HepG2 (cell line): ENCODE measurements around the gene S100A16. TPM values are rescaled to one million over a fixed set of nuclear protein-coding genes. Genes with fewer than 3 reads are reported as not detected.

ENCODE experiments used
- ATAC-seq: fragments of 200-7000 bp; cut with Tn5 transposase; 3 replicates; pipeline ENCODE4 v1.9.1; 2020; ENCODE audit warnings: mild to moderate bottlenecking, moderate library complexity
- BruUV-seq: library from RNA; stranded (reverse); fragments of 400-500 nt; replicated peaks from 2 replicates; lab custom pipeline; 2021; lab: Mats Ljungman, UMichigan
- CTCF ChIA-PET: fragments of 300-600 bp; formaldehyde crosslinking; extraction: SDS; loops from one replicate; lab custom pipeline; 2021; ENCODE audit warnings: low total read pairs, inconsistent platforms, low intra/inter-chr PET ratio; lab: Yijun Ruan, JAX
- POLR2A ChIA-PET: fragments of 350-600 bp; sonication (Branson Sonifier 250); formaldehyde crosslinking; loops from one replicate; lab custom pipeline; 2020; ENCODE audit warnings: antibody characterized with exemption, inconsistent platforms; lab: Yijun Ruan, JAX
- DNase-seq: peaks from one replicate; pipeline ENCODE4 v3.0.0-alpha.2; 2015; ENCODE audit warnings: low spot score
- FAIRE-seq: peaks from 3 replicates; lab custom pipeline; 2011; peaks lifted over from hg19 to GRCh38; lab: Jason Lieb, UNC
- H2AFZ ChIP-seq: one replicate; pipeline ENCODE4 v1.6.1; 2011; ENCODE audit warnings: low read length, inconsistent platforms
- H3K27ac ChIP-seq: fragments of 300-600 bp; 3 replicates; pipeline ENCODE4 v1.8.0; 2011; ENCODE audit warnings: mixed run types, mild to moderate bottlenecking, mixed read lengths, low read length, inconsistent platforms; ENCODE audit not compliant: insufficient read depth; ENCODE audit errors: extremely low read length
- H3K27me3 ChIP-seq, 2 experiments: fragments of 200-600 bp in 1 of 2; 2 replicates in 1 of 2; 3 replicates in 1 of 2; pipeline versions ENCODE4 v1.6.0 to v1.8.0; 2011; ENCODE audit warnings: low read length in 2 of 2, mild to moderate bottlenecking in 2 of 2, moderate library complexity in 2 of 2, inconsistent platforms in 1 of 2; ENCODE audit not compliant: insufficient read depth in 2 of 2, control insufficient read depth in 1 of 2
- H3K36me3 ChIP-seq, 2 experiments: fragments of 200-600 bp in 1 of 2; replicated peaks in 1 of 2; 2 replicates in 1 of 2; 3 replicates in 1 of 2; pipeline versions ENCODE4 v1.5.1 to v1.8.0; 2011; ENCODE audit warnings: low read length in 2 of 2, inconsistent platforms in 1 of 2; ENCODE audit not compliant: insufficient read depth in 2 of 2, control insufficient read depth in 1 of 2
- H3K4me1 ChIP-seq: 2 replicates; pipeline ENCODE4 v1.5.1; 2012; ENCODE audit warnings: low read length, inconsistent platforms; ENCODE audit not compliant: insufficient read depth
- H3K4me2 ChIP-seq: 2 replicates; pipeline ENCODE4 v1.6.0; 2011; ENCODE audit warnings: low read depth, low read length, inconsistent platforms
- H3K4me3 ChIP-seq, 3 experiments: fragments of 200-600 bp in 1 of 3; sonication (generic), shearing (Covaris generic) in 1 of 3; replicated peaks in 1 of 3; 2 replicates each; pipeline ENCODE4 v1.5.1; 2011 to 2016; ENCODE audit warnings: low read length in 3 of 3, inconsistent platforms in 2 of 3, low read depth in 2 of 3, mild to moderate bottlenecking in 2 of 3, control low read depth in 1 of 3, mixed read lengths in 1 of 3; ENCODE audit not compliant: insufficient read depth in 1 of 3
- H3K79me2 ChIP-seq: one replicate; pipeline ENCODE4 v1.6.1; 2011; ENCODE audit warnings: low read length, inconsistent platforms; ENCODE audit not compliant: insufficient read depth
- H3K9ac ChIP-seq: 2 replicates; pipeline ENCODE4 v1.6.0; 2011; ENCODE audit warnings: mild to moderate bottlenecking, low read depth, low read length, inconsistent platforms; ENCODE audit not compliant: insufficient read depth
- H3K9me3 ChIP-seq: 2 replicates; pipeline ENCODE4 v1.5.1; 2012; ENCODE audit warnings: mild to moderate bottlenecking, low read length
- H4K20me1 ChIP-seq: 2 replicates; pipeline ENCODE4 v1.6.0; 2011; ENCODE audit warnings: inconsistent platforms, mild to moderate bottlenecking, low read length, moderate library complexity; ENCODE audit not compliant: insufficient read depth
- ARNTL ChIP-seq: sonication (generic); formaldehyde crosslinking; IDR thresholded peaks from 2 replicates; pipeline ENCODE4 v1.4.0; 2020; ENCODE audit warnings: mild to moderate bottlenecking, missing genetic modification reagents
- EED ChIP-seq: sonication (generic); formaldehyde crosslinking; IDR thresholded peaks from 2 replicates; pipeline ENCODE4 v1.5.0; 2020; ENCODE audit warnings: mild to moderate bottlenecking, missing genetic modification reagents
- FOXK2 ChIP-seq: fragments of 450-650 bp; IDR thresholded peaks from 2 replicates; pipeline ENCODE4 v1.6.1; 2016
- FOXP1 ChIP-seq, 2 experiments: fragments of 450-650 bp in 1 of 2; IDR thresholded peaks; 2 replicates each; pipeline ENCODE4 v1.6.1; 2017 to 2018; ENCODE audit warnings: antibody characterized with exemption in 1 of 2
- HOXA3 ChIP-seq: sonication (generic); formaldehyde crosslinking; IDR thresholded peaks from 2 replicates; pipeline ENCODE4 v1.5.0; 2020; ENCODE audit warnings: missing genetic modification reagents
- ISX ChIP-seq: sonication (generic); formaldehyde crosslinking; conservative IDR thresholded peaks from 2 replicates; pipeline ENCODE4 v1.5.0; 2020; ENCODE audit warnings: missing genetic modification reagents
- MAFF ChIP-seq: IDR thresholded peaks from 2 replicates; pipeline ENCODE4 v1.6.1; 2011; ENCODE audit warnings: low read depth, low read length, improper control_type of control experiment
- MEIS2 ChIP-seq: sonication (generic); formaldehyde crosslinking; IDR thresholded peaks from 2 replicates; pipeline ENCODE4 v1.9.0; 2021; ENCODE audit warnings: mild to moderate bottlenecking, missing genetic modification reagents
- SIX4 ChIP-seq: sonication (generic); formaldehyde crosslinking; IDR thresholded peaks from 2 replicates; pipeline ENCODE4 v1.4.0; 2020; ENCODE audit warnings: missing genetic modification reagents
- SPEN ChIP-seq: sonication (generic); formaldehyde crosslinking; IDR thresholded peaks from 2 replicates; pipeline ENCODE4 v1.5.1; 2020; ENCODE audit warnings: low read depth, mild to moderate bottlenecking, missing genetic modification reagents
- TBL1XR1 ChIP-seq: fragments of 150-350 bp; IDR thresholded peaks from 2 replicates; pipeline ENCODE4 v1.6.1; 2014; ENCODE audit warnings: borderline replicate concordance, low read length; ENCODE audit not compliant: partially characterized antibody
- TFE3 ChIP-seq: IDR thresholded peaks from 2 replicates; pipeline ENCODE4 v1.6.1; 2016
- ZBTB1 ChIP-seq: sonication (generic); formaldehyde crosslinking; IDR thresholded peaks from 2 replicates; pipeline ENCODE4 v1.4.0; 2020; ENCODE audit warnings: missing genetic modification reagents, borderline replicate concordance
- ZFAT ChIP-seq: sonication (generic); formaldehyde crosslinking; conservative IDR thresholded peaks from 2 replicates; pipeline ENCODE4 v1.8.1; 2023; ENCODE audit warnings: missing genetic modification reagents, inconsistent platforms
- ZNF264 ChIP-seq: sonication (generic); formaldehyde crosslinking; IDR thresholded peaks from 2 replicates; pipeline ENCODE4 v1.4.0; 2020; ENCODE audit warnings: missing genetic modification reagents
- ZNF296 ChIP-seq: sonication (generic); formaldehyde crosslinking; conservative IDR thresholded peaks from 2 replicates; pipeline ENCODE4 v1.5.0; 2020; ENCODE audit warnings: mild to moderate bottlenecking, missing genetic modification reagents
- ZNF572 ChIP-seq: sonication (generic); formaldehyde crosslinking; IDR thresholded peaks from 2 replicates; pipeline ENCODE4 v1.5.1; 2020; ENCODE audit warnings: mild to moderate bottlenecking, missing genetic modification reagents
- ZNF598 ChIP-seq: sonication (generic); formaldehyde crosslinking; IDR thresholded peaks from 2 replicates; pipeline ENCODE4 v1.5.1; 2020; ENCODE audit warnings: mild to moderate bottlenecking, missing genetic modification reagents, borderline replicate concordance
- ZNF687 ChIP-seq: sonication (generic); formaldehyde crosslinking; IDR thresholded peaks from 2 replicates; pipeline ENCODE4 v1.5.1; 2020; ENCODE audit warnings: mild to moderate bottlenecking, missing genetic modification reagents, moderate library complexity
- ZNF768 ChIP-seq: sonication (generic); formaldehyde crosslinking; IDR thresholded peaks from 2 replicates; pipeline ENCODE4 v1.4.0; 2020; ENCODE audit warnings: missing genetic modification reagents
- WGBS: methylation state at CpG from one replicate; pipeline ENCODE4 v1.1.6; 2017; ENCODE audit warnings: low lambda C conversion rate; 5-methylcytosine and 5-hydroxymethylcytosine counted together
- in situ Hi-C: cut with HindIII; loops from 2 replicates; pipeline ENCODE4 v1.10.0; 2017; ENCODE audit warnings: low pct_unique_long_range_greater_than_20kb; ENCODE audit not compliant: extremely low pct_ligation_motif_present
- intact Hi-C: fragments of 100-400 bp; cut with micrococcal nuclease; formaldehyde crosslinking; loops from one replicate; pipeline ENCODE4 v1.10.0; 2022; ENCODE audit not compliant: unreplicated experiment
- polyA plus RNA-seq, 8 experiments: library from polyadenylated mRNA; depleted of rRNA in 3 of 8; stranded (reverse) in 7 of 8; unstranded in 1 of 8; fragments of >200 nt; fragmentation: Illumina TruSeq in 4 of 8; extraction: Trizol in 4 of 8; gene quantifications; 2 replicates each; pipeline versions ENCODE4 v1.2.1 to v1.2.3, GENCODE V29; 2011 to 2016; ENCODE audit warnings: low read depth in 4 of 8, missing spikeins in 1 of 8, mixed read lengths in 1 of 8; ENCODE audit not compliant: insufficient read depth in 1 of 8
- total RNA-seq, 5 experiments: library from RNA; depleted of rRNA; stranded (reverse); fragments of >200 nt; fragmentation: Illumina TruSeq; extraction: Trizol; gene quantifications; 2 replicates each; pipeline ENCODE4 v1.2.3, GENCODE V29; 2016; ENCODE audit warnings: low read depth in 1 of 5

Gene S100A16
- total and polyA plus RNA-seq, 2 of the 13 experiments (the other 11 are each of a cell fraction or from before 2014, with no cell fraction given), result 46.0 to 195 TPM

DNA sequence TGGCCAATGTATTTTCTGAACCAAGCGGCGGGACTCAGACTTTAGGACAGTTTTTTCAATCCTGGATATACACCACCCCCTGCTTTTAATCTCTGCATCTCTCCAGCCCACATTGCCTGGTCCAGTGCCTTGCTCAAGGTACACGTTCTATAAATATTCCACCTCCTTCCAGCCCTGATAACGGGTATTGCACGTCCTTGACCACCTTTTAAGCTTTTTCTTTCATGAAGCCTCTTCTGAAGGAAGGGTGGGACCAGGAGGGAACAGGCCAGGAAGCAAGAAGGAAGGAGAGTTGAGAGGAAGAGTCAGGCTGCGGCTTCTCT, 3.4 kb downstream of the S100A16 start:
- Histone ChIP-seq H3K9ac (peak overlapping the region; percentile 87), H3K27ac (peak overlapping the region; percentile 99), H3K4me1 (peaks cover 67% of the 10 kb centered on the region), H3K4me3 (peak overlapping the region; percentile 62 to 83 (median 64)), H3K79me2 (peaks cover 13% of the 10 kb centered on the region), H2AFZ (no peak overlapping the region), H3K4me2 (peak overlapping the region; percentile 98), H4K20me1 (no peaks in the 10 kb centered on the region), H3K27me3 (no peaks in the 10 kb centered on the region; a peak in 1 of 5 replicates), H3K36me3 (no peaks in the 10 kb centered on the region; a peak in 1 of 5 replicates), H3K9me3 (no peaks in the 10 kb centered on the region)
- BruUV-seq, result no TSS peak
- no peak for FAIRE-seq
- intact Hi-C loops, result loop anchor here (2.0 kb wide), 1 partner anchor 17 kb away; the partner anchor contains the start of gene S100A13
- CTCF ChIA-PET, result no interaction called here
- in situ Hi-C loops, result no loop called here
- 0% methylated on average over 6 of the region's 6 CpGs for WGBS
- no peak for DNase-seq
- POLR2A ChIA-PET, result interaction anchor here (0.7 to 12.2 kb wide), 7 partner anchors 15 to 167 kb away, joined by 3 to 390 read pairs (median 7); partner anchors contain the start of genes CHTOP, S100A1, S100A13 and S100A4
- ATAC-seq, result peak; percentile 12
- TF ChIP-seq MAFF, result no peak
- peak; percentile 14 for TF ChIP-seq MEIS2 (CRISPR knock-in tag)
- TF ChIP-seq ZNF296 (CRISPR knock-in tag), result no peak
- no peak for TF ChIP-seq SIX4 (CRISPR knock-in tag)
- TF ChIP-seq ARNTL (CRISPR knock-in tag), result no peak
- no peak for TF ChIP-seq ISX (CRISPR knock-in tag)
- TF ChIP-seq HOXA3 (CRISPR knock-in tag), result 0 out of 2 replicates have a peak, but pooled peaks have one; percentile 10
- no peak for TF ChIP-seq ZNF572 (CRISPR knock-in tag)
- 0 out of 2 replicates have a peak, but pooled peaks have one; percentile 24 for TF ChIP-seq ZNF264 (CRISPR knock-in tag)
- TF ChIP-seq SPEN (CRISPR knock-in tag), result no peak
- TF ChIP-seq TBL1XR1, result no peak
- no peak for TF ChIP-seq ZFAT
- no peak for TF ChIP-seq FOXK2
- no peak for TF ChIP-seq ZBTB1
- no peak for TF ChIP-seq ZNF598 (CRISPR knock-in tag)
- TF ChIP-seq ZNF687 (CRISPR knock-in tag), result no peak
- TF ChIP-seq TFE3 (CRISPR knock-in tag), result no peak
- no peak for TF ChIP-seq ZNF768 (CRISPR knock-in tag)
- TF ChIP-seq EED (CRISPR knock-in tag), result no peak
- no peak for TF ChIP-seq FOXP1 (IDR thresholded peaks at IDR 0.05)
- no peak for TF ChIP-seq FOXP1 (CRISPR knock-in tag; IDR thresholded peaks at IDR 0.05)
